Measurements from ENCODE around the gene BARHL1.

BARHL1 gene

DNA sequence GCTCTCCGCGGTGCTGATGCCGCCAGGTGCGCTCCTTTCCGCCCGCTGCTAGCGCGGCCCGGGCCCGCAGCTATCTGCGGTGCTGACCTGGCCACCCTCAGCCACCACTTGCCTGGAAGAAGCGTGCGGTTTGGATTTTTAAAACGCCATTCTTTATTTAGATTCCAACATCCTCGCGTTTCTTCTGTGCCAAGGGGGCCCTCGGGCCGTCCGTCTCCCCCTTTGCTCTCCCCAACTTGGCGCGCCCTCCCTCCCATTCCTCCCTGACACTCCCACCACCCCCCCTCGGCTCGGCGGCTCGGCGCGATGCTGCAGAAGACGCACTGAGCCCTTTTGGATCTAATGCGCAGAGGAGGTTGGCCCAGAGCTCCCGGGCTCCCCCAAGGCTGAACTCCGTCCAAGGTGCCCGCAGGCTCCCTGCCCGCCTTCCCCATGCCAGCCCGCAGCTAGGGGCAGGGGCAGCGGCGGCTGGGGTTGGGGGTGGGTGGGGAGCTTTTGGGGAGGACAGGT lies at the start of gene BARHL1:
Gene BARHL1 (plus strand): TSS at position 331 of the 510 bp plus-strand sequence. CDS start 192 bp downstream, outside the sequence.
- no peak for DNase-seq

DNA sequence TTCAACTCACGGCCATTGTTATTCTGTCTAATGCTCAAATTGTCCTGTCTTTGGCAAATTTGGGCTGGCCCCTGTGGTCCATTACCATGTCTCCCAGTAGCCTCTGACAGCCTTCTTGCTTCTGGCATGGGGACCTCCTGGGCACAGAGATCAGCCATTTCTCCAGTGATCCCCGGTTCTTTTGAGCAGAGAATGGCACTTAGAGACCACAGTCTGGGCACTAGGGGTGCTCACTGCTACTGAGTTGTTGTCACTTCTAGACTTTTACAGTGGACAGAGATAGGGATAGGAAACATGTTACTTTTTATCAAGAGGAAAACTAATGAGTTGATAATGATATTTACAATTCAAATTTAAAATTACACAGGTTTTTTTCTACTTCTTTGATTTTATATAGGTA lies 47.6 kb upstream of the BARHL1 start:
- DNase-seq, result no peak

DNA sequence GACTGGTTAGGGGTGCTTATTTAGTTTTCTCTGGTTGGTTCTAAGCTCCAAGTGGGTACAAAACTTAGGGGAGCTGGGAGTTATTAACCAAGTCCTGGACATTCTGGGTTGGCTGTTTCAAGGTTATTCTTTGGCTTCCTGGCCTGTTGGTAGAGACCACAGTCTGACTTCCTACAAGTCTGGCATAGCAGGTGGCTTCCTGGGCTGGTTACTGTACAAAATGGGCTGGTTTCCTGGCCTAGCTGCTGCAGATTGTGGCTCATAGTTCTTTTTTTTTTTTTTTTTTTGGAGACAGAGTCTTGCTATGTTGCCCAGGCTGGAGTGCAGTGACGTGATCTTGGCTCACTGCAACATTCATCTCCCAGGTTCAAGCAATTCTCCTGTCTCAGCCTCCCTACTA lies 46.3 kb upstream of the BARHL1 start:
- no peak for DNase-seq

DNA sequence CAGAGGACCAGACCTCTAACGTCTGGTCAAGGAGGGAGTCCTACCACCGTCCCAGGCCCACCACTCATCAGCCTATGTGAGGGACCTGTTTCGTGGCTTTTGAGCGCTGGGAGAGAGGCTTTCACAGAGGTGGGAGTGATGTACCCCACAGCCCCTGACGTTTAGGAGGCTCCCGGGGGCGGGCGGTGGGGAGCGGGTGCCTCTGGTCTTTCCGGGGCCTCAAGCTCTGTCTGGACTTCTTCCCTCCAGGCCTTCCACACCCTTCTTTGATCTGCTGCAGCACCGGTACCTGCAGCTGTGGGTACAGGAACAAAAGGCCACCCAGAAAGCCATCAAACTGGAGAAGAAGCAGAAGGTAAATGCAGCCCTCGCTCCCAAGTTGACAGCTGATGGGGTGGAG lies 45.1 kb upstream of the BARHL1 start:
- no peak for DNase-seq

DNA sequence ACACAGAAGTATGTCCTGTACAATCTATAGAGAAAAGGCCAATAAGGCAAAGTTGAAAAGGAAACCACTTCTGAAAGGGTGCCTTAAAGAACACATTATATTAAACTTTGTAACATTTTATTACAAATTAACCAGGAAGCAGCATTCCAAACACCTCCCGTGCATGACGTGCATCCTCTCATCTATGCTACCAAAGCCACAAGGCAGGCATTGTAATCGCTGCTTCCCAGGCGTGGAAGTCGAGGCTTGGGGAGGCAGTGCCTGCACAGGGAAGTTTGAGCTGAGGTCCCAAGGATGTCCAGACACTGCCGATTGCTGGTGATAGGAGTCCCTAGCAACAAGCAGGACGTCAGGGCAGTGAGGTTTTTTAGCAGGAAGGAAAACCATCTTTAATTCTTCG lies 44.3 kb upstream of the BARHL1 start:
- no peak for DNase-seq

- no peak for DNase-seq
Measured at GRCh38 chr9:132539096-132539495, 43.3 kb upstream of the BARHL1 start.

DNA sequence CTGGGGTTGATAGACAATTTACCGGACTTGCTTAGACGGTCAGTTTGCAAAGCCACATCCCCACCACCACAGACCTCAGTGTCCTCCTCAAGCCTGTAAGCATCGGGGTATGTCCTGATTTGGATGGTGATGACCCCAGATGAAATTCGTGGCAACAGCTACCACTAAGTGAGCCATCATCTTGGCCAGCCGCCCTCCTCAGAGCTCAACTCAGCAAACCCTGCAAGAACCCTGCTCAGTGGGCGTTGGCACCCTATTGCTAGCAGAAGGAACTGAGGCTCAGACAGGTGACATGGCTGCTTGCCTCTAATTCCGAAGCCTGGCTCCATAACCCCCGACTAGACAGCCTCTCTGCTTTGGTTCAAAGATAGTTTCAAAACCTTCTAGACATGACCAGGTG lies 41.4 kb upstream of the BARHL1 start:
- no peak for DNase-seq

GRCh38 chr9:132541870-132542830 lies 40.3 kb upstream of the BARHL1 start:
- no peak for DNase-seq

DNA sequence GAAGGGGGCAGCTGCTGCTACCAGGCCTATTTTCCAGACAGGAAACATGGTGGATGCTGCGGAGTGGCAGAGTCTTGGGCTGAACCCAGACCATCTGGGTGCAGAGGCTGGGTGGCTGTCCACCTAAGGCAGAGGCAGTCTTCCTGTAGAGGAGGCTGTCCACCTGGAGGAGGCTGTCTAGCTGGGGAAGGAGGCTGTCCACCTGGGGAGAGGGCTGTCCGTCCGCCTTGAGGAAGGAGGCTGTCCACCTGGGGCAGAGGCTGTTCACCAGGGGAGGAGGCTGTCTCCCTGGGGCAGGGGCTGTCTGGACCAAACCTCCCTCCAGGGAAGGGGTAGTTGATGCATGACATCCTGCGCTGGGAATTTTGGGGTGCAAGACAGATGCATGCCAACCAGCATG lies 39.2 kb upstream of the BARHL1 start:
- no peak for DNase-seq

DNA sequence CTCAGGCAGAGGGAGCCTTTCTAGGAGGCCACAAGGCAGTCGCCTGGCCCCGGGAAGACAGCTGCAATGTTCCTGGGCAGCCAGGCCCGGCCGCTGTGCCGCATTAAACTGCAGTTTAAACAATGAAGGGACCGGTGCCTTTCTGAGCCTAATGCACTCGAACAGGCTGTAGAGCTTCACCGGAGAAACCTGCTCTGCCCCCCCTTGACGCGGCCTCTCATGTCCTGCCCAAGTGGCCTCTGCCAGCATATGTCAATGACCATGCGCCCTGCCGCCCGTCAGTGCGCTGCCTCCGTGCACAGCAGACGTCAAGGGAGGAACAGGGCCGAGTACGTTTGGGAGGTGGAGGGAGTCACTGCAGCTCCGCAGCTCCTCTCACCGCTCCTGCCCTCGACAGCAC lies 38.4 kb upstream of the BARHL1 start:
- DNase-seq, result no peak

DNA sequence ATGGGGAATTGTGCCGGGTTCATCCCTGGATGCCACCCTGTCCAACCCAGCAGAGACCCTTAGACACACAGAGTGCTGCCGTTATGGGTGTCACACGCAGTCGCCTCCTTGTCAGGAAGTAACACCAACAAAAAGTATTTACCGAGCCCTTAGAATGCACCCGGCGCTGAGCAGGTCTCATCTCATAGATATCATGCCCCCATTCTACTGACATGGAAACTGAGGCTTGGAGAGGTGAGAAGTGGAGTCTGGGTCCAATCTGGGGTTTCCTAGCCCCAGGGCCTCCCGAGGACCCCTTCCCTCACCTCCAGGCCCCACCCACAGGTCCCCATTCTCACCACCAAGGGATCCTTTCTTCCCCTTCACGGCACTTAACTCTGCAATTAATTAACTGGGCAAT lies 36.8 kb upstream of the BARHL1 start:
- no peak for DNase-seq

DNA sequence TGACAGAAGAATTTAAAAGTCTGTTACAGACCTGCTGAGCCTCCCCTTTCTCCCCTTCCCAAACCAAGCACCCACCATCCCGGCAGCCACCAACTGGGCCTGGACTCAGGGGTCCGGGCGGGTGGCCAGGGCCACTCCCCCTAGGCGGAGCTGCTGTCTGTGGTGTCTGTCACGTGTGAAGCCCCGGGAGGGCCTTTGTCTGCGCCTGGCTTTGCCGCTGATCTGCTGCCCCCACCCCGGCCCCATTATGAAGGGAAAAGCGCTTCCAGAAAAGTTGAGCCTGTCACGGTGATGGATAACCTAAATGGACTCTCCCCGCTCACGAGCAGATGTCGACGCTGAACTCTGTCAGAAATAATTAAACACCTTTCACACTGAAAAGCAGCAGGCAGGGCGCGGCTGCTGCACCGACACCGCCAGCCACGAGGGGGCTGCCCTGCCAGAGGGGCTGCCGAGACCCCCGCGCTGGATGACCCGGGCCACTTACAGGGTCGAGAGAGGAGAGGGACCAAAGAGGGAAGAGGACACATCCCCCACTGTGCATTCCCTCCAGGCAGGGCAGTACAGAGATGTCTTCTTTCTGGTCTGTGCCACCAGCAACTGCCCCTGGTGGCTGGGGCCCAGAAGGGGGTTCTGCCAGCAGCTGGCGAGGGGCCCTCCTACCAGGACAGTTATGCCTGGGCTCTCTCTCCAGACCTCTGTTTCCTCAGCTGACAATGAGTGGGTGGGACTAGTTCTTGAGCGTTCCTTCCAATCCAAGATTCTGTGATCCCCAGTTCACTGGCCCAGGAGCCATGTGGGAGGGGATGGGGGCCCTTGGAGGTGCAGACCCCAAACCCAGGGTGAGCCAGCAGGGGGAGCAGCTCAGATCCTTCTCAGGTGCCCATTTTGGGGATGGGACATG lies 36.0 kb upstream of the BARHL1 start:
- peak; percentile 67 for DNase-seq

- DNase-seq, result no peak
Measured at GRCh38 chr9:132547052-132547431, 35.4 kb upstream of the BARHL1 start.

DNA sequence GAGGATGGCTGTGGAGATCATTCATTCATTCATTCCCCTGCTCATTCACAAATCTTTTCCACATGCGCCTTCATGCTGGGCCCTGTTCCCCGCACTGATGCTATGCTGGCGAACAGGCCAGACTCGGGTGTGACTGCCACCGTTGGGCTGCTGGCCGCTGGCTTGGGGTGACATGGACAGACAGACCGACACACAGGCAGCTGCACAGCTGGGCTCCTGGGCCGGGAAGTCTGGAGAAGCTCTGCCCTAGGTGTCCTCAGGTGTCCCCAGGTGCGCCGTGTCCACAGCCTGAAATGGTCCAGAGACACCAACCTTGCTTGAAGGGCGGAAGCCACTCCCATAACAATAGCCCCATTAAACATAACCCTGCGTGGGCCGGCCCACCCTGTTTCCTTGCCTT lies 35.0 kb upstream of the BARHL1 start:
- DNase-seq, result no peak

- DNase-seq, result no peak
Measured at GRCh38 chr9:132547976-132548730, 34.3 kb upstream of the BARHL1 start.

GRCh38 chr9:132548751-132549640 lies 33.4 kb upstream of the BARHL1 start:
- DNase-seq, result no peak

DNA sequence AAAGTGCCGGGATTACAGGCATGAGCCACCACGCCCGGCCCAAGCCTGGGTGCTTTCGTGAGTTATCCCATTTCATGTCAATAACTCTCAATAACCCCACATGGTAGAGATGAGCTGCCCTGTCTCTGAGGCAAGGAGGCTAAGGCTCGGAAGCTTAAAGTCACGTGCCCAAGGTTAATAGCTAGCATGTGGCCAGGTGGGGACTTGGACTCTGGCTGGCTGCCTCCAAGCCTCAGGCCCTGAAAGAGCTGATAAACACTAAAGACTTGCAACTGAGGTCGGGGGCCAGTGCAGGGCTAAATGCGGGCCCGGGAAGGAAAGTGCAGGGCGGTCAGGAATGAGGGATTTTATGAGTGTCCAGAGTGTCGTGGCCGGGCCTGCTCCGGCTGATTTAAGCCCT lies 30.9 kb upstream of the BARHL1 start:
- DNase-seq, result no peak

DNA sequence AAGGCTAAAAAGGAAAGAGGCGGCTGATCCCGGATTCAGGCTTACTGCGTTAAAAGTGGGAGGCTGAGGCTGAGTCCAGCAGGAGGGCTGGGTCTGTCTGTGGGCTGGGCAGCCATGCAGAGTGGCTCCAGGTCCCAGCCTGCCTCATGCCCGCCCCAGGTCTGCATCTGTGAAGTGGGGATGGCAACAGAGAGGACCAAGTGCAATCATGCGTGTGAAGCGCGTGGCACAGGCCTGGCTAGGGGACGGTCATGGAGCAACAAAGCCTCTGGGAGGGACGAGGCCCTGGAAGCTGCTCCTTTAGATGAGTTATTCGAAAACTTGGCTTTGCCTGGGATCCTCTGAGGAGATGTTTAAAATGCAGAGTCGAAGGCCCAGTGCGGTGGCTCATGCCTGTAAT lies 30.4 kb upstream of the BARHL1 start:
- no peak for DNase-seq

DNA sequence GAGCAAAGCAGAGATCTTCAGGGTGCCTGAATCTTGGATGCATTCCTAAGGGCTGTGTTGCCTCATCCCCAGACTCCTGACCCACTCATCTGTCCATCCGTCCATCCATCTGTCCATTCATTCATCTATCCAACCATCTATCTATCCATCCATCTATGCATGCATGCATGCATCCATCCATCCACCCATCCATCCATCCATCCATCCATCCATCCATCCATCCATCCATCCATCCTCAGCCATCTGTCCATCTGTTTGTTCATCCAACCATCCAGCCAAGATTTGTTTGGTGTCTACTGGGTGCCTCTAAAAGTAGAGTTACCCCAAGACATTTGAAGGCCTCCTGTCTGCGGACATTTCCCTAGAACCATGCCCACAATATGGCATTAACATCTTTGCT lies 27.7 kb upstream of the BARHL1 start:
- no peak for DNase-seq

GRCh38 chr9:132555528-132555927 lies 26.9 kb upstream of the BARHL1 start:
- no peak for DNase-seq

GRCh38 chr9:132556235-132556634 lies 26.2 kb upstream of the BARHL1 start:
- DNase-seq, result no peak

DNA sequence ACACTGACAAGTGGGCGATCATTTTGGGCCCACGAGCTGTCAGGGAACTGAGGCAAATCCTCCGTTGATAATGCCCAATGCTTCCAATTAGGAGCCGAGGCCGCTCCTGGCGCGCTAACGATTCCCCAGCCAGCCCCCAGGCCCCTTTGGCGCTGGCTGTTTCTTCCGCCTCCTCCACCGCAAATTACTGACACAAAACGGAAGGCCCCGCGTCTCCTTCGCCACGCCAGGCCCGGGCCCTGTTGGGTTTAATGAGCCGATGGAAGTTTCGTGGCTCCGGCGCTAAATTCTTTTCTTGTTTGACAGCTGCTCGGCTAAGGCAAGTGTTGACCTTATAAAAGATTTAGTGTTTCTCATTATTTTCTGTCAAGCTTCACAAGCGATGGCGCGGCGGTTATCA lies 25.7 kb upstream of the BARHL1 start:
- DNase-seq, result no peak

Data from NCI-H2081 treated with DMSO at 0.1 percent for 48 hours (cell line).